ENCODE measurements around the gene IQGAP2. TPM values are rescaled to one million over a fixed set of nuclear protein-coding genes. Genes with fewer than 3 reads are reported as not detected.

Gene IQGAP2, protein sequence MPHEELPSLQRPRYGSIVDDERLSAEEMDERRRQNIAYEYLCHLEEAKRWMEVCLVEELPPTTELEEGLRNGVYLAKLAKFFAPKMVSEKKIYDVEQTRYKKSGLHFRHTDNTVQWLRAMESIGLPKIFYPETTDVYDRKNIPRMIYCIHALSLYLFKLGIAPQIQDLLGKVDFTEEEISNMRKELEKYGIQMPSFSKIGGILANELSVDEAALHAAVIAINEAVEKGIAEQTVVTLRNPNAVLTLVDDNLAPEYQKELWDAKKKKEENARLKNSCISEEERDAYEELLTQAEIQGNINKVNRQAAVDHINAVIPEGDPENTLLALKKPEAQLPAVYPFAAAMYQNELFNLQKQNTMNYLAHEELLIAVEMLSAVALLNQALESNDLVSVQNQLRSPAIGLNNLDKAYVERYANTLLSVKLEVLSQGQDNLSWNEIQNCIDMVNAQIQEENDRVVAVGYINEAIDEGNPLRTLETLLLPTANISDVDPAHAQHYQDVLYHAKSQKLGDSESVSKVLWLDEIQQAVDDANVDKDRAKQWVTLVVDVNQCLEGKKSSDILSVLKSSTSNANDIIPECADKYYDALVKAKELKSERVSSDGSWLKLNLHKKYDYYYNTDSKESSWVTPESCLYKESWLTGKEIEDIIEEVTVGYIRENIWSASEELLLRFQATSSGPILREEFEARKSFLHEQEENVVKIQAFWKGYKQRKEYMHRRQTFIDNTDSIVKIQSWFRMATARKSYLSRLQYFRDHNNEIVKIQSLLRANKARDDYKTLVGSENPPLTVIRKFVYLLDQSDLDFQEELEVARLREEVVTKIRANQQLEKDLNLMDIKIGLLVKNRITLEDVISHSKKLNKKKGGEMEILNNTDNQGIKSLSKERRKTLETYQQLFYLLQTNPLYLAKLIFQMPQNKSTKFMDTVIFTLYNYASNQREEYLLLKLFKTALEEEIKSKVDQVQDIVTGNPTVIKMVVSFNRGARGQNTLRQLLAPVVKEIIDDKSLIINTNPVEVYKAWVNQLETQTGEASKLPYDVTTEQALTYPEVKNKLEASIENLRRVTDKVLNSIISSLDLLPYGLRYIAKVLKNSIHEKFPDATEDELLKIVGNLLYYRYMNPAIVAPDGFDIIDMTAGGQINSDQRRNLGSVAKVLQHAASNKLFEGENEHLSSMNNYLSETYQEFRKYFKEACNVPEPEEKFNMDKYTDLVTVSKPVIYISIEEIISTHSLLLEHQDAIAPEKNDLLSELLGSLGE (N-terminal part only)
- 17.5 and 60.7 TPM in 2 replicates for total RNA-seq (2011; cell fraction: chromatin; rRNA removed; ENCODE audit: low replicate concordance)
- 8.0 and 11.2 TPM in 2 replicates for total RNA-seq (2011; cell fraction: nucleolus; rRNA removed)
- 14.3 and 24.7 TPM in 2 replicates for total RNA-seq (2011; cell fraction: nucleoplasm; rRNA removed)
- total RNA-seq (2014; rRNA removed): 13.6 and 15.6 TPM in 2 replicates
- 19.6 and 20.4 TPM in 2 replicates for total RNA-seq (2014; rRNA removed; fragmentation: Illumina TruSeq; extraction: Trizol)
- 19.4 and 20.6 TPM in 2 replicates for total RNA-seq (2015; rRNA removed; fragmentation: Illumina TruSeq; extraction: Trizol)
- 15.0 and 17.4 TPM in 2 replicates for total RNA-seq (2021)
- polyA plus RNA-seq (2011; rRNA removed): 16.5 and 20.0 TPM in 2 replicates
- 5.8 and 9.8 TPM in 2 replicates for polyA plus RNA-seq (2011; cell fraction: cytosol; rRNA removed)
- polyA plus RNA-seq (2011; cell fraction: nucleus; rRNA removed): 10.4 and 16.0 TPM in 2 replicates
- polyA plus RNA-seq (2012): 15.0 and 19.7 TPM in 2 replicates
- 16.0 and 23.2 TPM in 2 replicates for polyA plus RNA-seq (2014; fragmentation: Illumina TruSeq; extraction: Trizol)
- 1 to 10 TPM; 8.7 to 8.8 TPM for polyA plus RNA-seq (2014; fragmentation: Nextera tagmentation; extraction: Ambion mirVana)
- polyA plus RNA-seq (2014; rRNA removed): 9.8 and 13.5 TPM in 2 replicates
- polyA minus RNA-seq (2011; rRNA and poly(A)+ RNA removed): 34.7 and 48.2 TPM in 2 replicates
- polyA minus RNA-seq (2011; cell fraction: cytosol; rRNA and poly(A)+ RNA removed): 18.4 and 29.9 TPM in 2 replicates
- polyA minus RNA-seq (2011; cell fraction: nucleus; rRNA and poly(A)+ RNA removed): 12.9 and 26.5 TPM in 2 replicates
- Bru-seq, nascent RNA: percentile 61 among the genes with signal in this experiment
- BruChase-seq, experiment 1, labeled RNA remaining after a 2-hour chase: percentile 62 among the genes with signal in this experiment
- BruChase-seq, experiment 2, labeled RNA remaining after a 6-hour chase: percentile 60 among the genes with signal in this experiment
- long read RNA-seq, experiment 1, full-length matches to known transcripts: 5 of 36 reads
- long read RNA-seq, experiment 1, partial matches to known transcripts: 26 of 36 reads
- long read RNA-seq, experiment 1, other reads (novel, unspliced or antisense): 5 of 36 reads
- long read RNA-seq, experiment 2, full-length matches to known transcripts: 1 of 13 reads
- long read RNA-seq, experiment 2, partial matches to known transcripts: 0 of 13 reads
- long read RNA-seq, experiment 2, other reads (novel, unspliced or antisense): 12 of 13 reads
- long read RNA-seq, experiment 3, partial matches to known transcripts: 5 of 5 reads
- long read RNA-seq, experiment 3, other reads (novel, unspliced or antisense): 0 of 5 reads

DNA sequence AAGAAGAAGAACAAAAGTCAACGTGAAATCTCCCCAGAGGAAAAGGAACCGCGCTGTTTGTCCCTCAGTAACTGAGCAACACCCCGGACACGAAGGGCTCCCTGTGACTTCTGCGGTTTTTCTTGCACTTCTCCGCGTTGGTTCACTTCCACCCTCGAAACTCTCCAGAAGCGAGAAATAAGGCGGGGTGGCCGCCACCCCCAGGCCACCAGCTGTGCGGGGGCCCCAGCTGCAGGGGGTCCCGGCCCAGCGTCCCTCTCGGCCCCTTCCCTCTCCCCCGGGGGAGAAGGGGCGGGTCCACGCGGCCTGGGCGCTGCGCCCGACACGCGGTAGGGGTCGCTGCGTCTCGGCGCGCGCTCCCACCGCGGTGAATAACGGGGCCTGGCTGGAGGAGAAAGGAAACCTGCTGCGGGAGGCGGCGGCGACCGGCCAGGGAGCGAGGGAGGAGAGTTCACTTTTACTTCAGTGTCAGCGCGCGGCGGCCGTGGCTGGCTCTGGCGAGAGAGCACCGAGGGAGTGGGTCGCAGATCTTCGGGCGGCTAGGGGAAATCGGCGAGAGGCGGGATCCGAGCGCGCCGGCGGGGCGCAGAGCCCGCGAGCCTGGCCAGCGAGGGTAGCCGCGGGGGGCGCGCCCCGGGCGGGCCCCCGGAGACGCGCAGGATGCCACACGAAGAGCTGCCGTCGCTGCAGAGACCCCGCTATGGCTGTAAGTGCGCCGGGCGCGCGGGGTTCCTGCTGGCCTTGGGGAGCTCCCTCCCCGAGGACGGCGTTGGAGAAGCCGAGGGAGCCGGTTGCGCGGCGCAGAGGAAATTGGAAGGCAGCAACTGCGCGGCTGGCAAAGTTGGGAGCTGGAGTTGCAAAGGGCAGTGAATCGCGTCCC is at the start of gene IQGAP2:
Gene IQGAP2 (plus strand): TSS at position 400 of the 880 bp plus-strand sequence. CDS start 261 bp downstream, at position 661.
- Histone ChIP-seq H3K9ac (ENCODE audit: insufficient read depth in 1 of 2, low read depth in 2 of 2, low read length in 2 of 2) (peak within 1 kb of the TSS; percentile 76 to 93), H3K27ac (ENCODE audit: extremely low read depth, low read depth, low read length) (peak within 1 kb of the TSS; percentile 91), H3K4me1 (replicated peaks in 1 of 2; ENCODE audit: control insufficient read depth in 2 of 2, insufficient read depth in 2 of 2, low read length in 2 of 2) (peaks cover 25 to 31% of the 10 kb centered on the region in 2 experiments), H3K9me3 (replicated peaks; ENCODE audit: control insufficient read depth, insufficient read depth, low read depth, low read length) (no peaks in the 10 kb centered on the region), H3K27me3 (ENCODE audit: control insufficient read depth in 2 of 2, insufficient read depth in 2 of 2, low read length in 2 of 2) (no peaks in the 10 kb centered on the region; a peak in 1 of 5 replicates), H3K4me2 (ENCODE audit: insufficient read depth, low read length) (peak within 1 kb of the TSS; percentile 78), H4K20me1 (replicated peaks; ENCODE audit: control insufficient read depth, insufficient read depth, low read length) (peaks cover 6% of the 10 kb centered on the region; the same call in 1 of the 2 replicates), H2AFZ (ENCODE audit: low read depth, low read length) (peak within 1 kb of the TSS; percentile 90), H3K9me1 (ENCODE audit: control insufficient read depth, insufficient read depth, low read length) (no peaks in the 10 kb centered on the region), H3K79me2 (ENCODE audit: control insufficient read depth, insufficient read depth, low read length) (peaks cover 19% of the 10 kb centered on the region; the same call in 2 of the 3 replicates), H3K4me3 (peak within 1 kb of the TSS; percentile 72), H3K36me3 (ENCODE audit: control insufficient read depth, insufficient read depth, low read length) (no peaks in the 10 kb centered on the region)
- BruUV-seq (replicated peaks): TSS peak; percentile 42
- in situ Hi-C loops (cut with MboI): no loop called here
- intact Hi-C loops (cut with micrococcal nuclease): loop anchor here (1.0 to 5.0 kb wide), 6 partner anchors 41 to 238 kb away; no protein-coding TSS in a partner anchor
- WGBS (ENCODE audit: insufficient coverage, low coverage, missing lambda C conversion rate): under 1% methylated on average over 70 of the region's 92 CpGs
- peak; percentile 19 for FAIRE-seq
- peak; percentile 89 to 91 (median 90) for DNase-seq (ENCODE audit: extremely low read depth in 1 of 4, low spot score in 3 of 4)
- ChIA-PET POLR2A (interaction anchor here (0.6 to 2.1 kb wide), 13 partner anchors 9 to 1066 kb away, joined by 3 to 7 read pairs (median 4); partner anchors contain the start of gene HMGCR), CTCF (ENCODE audit: low intra/inter-chr PET ratio) (interaction anchor here (0.6 to 2.5 kb wide), 5 partner anchors 65 to 692 kb away, joined by 3 to 19 read pairs (median 4); no protein-coding TSS in a partner anchor)
- ATAC-seq: peak; percentile 94
- TF ChIP-seq HMGN3 (IDR thresholded peaks at IDR 0.05; ENCODE audit: borderline replicate concordance, extremely low read depth, insufficient read length, low read depth, low read length) (peak; percentile 84), POLR2G (IDR thresholded peaks at IDR 0.05; ENCODE audit: low read depth, low read length) (peak; percentile 92), CBX1 (IDR thresholded peaks at IDR 0.05; ENCODE audit: low read depth) (peak; percentile 82; the same call in 1 of the 2 replicates), ATF7 (IDR thresholded peaks at IDR 0.05) (peak; percentile 23; the same call in 1 of the 2 replicates), FOXK1 (CRISPR knock-in tag; IDR thresholded peaks at IDR 0.05; ENCODE audit: borderline replicate concordance) (no peak)
- TF ChIP-seq, protein P1, sequence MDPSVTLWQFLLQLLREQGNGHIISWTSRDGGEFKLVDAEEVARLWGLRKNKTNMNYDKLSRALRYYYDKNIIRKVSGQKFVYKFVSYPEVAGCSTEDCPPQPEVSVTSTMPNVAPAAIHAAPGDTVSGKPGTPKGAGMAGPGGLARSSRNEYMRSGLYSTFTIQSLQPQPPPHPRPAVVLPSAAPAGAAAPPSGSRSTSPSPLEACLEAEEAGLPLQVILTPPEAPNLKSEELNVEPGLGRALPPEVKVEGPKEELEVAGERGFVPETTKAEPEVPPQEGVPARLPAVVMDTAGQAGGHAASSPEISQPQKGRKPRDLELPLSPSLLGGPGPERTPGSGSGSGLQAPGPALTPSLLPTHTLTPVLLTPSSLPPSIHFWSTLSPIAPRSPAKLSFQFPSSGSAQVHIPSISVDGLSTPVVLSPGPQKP (CRISPR knock-in tag; IDR thresholded peaks at IDR 0.05): no peak
